IMR-90 (cell line): ENCODE measurements around the gene KLHDC1. TPM values are rescaled to one million over a fixed set of nuclear protein-coding genes. Genes with fewer than 3 reads are reported as not detected.
A peak's percentile ranks its signal among the peaks of the same experiment; 100 is the strongest.

Experiments used
- ATAC-seq: fragments of 200-7000 bp; cut with Tn5 transposase; 2 replicates; pipeline ENCODE4 v1.9.1; 2020; ENCODE audit warnings: low read depth, mild to moderate bottlenecking, moderate library complexity
- BruUV-seq: library from RNA; stranded (reverse); fragments of 400-500 nt; replicated peaks from 2 replicates; lab custom pipeline; 2021; lab: Mats Ljungman, UMichigan
- CTCF ChIA-PET: fragments of 300-600 bp; formaldehyde crosslinking; extraction: SDS; loops from one replicate; lab custom pipeline; 2021; ENCODE audit warnings: antibody characterized with exemption; lab: Yijun Ruan, JAX
- POLR2A ChIA-PET: fragments of 300-600 bp; sonication (Branson Sonifier 250); formaldehyde crosslinking; loops from one replicate; lab custom pipeline; 2022; ENCODE audit warnings: antibody characterized with exemption; ENCODE audit not compliant: unreplicated experiment; lab: Charles Lee
- DNase-seq: peaks from one replicate; pipeline ENCODE4 v3.0.0; 2013
- H2AFZ ChIP-seq: replicated peaks from 2 replicates; pipeline ENCODE3; 2013; ENCODE audit warnings: low read length, mild to moderate bottlenecking; ENCODE audit not compliant: poor library complexity
- H2AK5ac ChIP-seq: 2 replicates; pipeline ENCODE4 v1.6.1; 2013; ENCODE audit warnings: low read depth, low read length, inconsistent platforms
- H2AK9ac ChIP-seq: replicated peaks from 2 replicates; pipeline ENCODE3; 2013; ENCODE audit warnings: mild to moderate bottlenecking, low read depth, low read length, moderate library complexity; ENCODE audit not compliant: poor library complexity
- H2BK120ac ChIP-seq: 2 replicates; pipeline ENCODE4 v1.6.1; 2013; ENCODE audit warnings: low read depth, low read length, inconsistent platforms
- H2BK15ac ChIP-seq: 3 replicates; pipeline ENCODE4 v1.6.1; 2013; ENCODE audit warnings: low read depth, low read length, inconsistent platforms
- H2BK20ac ChIP-seq: 2 replicates; pipeline ENCODE4 v1.6.1; 2013; ENCODE audit warnings: low read depth, mild to moderate bottlenecking, inconsistent platforms, low read length, moderate library complexity
- H2BK5ac ChIP-seq: 2 replicates; pipeline ENCODE4 v1.6.1; 2013; ENCODE audit warnings: mild to moderate bottlenecking, low read depth, low read length, inconsistent platforms; ENCODE audit not compliant: poor library complexity, severe bottlenecking
- H3K14ac ChIP-seq: replicated peaks from 2 replicates; pipeline ENCODE4 v1.6.1; 2013; ENCODE audit warnings: low read depth, low read length, inconsistent platforms
- H3K18ac ChIP-seq: 2 replicates; pipeline ENCODE4 v1.6.1; 2013; ENCODE audit warnings: low read depth, low read length, control low read depth
- H3K23ac ChIP-seq: 2 replicates; pipeline ENCODE4 v1.6.1; 2013; ENCODE audit warnings: low read depth, low read length, inconsistent platforms
- H3K27ac ChIP-seq: 2 replicates; pipeline ENCODE4 v1.5.1; 2013; ENCODE audit warnings: mild to moderate bottlenecking, control low read depth, low read length; ENCODE audit not compliant: insufficient read depth
- H3K27me3 ChIP-seq: 2 replicates; pipeline ENCODE4 v1.6.1; 2013; ENCODE audit warnings: low read length; ENCODE audit not compliant: control insufficient read depth, insufficient read depth
- H3K36me3 ChIP-seq: 2 replicates; pipeline ENCODE4 v1.6.1; 2013; ENCODE audit warnings: low read length, mixed read lengths; ENCODE audit not compliant: control insufficient read depth, insufficient read depth
- H3K4ac ChIP-seq: 2 replicates; pipeline ENCODE4 v1.6.1; 2013; ENCODE audit warnings: low read depth, low read length, inconsistent platforms
- H3K4me1 ChIP-seq: 2 replicates; pipeline ENCODE4 v1.6.1; 2013; ENCODE audit warnings: low read length, mixed read lengths; ENCODE audit not compliant: control insufficient read depth, insufficient read depth
- H3K4me2 ChIP-seq: 2 replicates; pipeline ENCODE4 v1.6.1; 2013; ENCODE audit warnings: low read depth, mild to moderate bottlenecking, control low read depth, low read length, moderate library complexity
- H3K4me3 ChIP-seq: 2 replicates; pipeline ENCODE4 v1.5.1; 2013; ENCODE audit warnings: low read depth, mild to moderate bottlenecking, control low read depth, low read length, moderate library complexity; ENCODE audit not compliant: insufficient read depth
- H3K56ac ChIP-seq: 2 replicates; pipeline ENCODE4 v1.6.1; 2013; ENCODE audit warnings: low read length, inconsistent platforms; ENCODE audit not compliant: insufficient read depth; ENCODE audit errors: extremely low read depth
- H3K79me1 ChIP-seq, 2 experiments: 2 replicates each; pipeline ENCODE4 v1.6.1; 2013; ENCODE audit warnings: low read length in 2 of 2, inconsistent platforms in 1 of 2, low read depth in 1 of 2
- H3K9ac ChIP-seq: 2 replicates; pipeline ENCODE4 v1.6.1; 2013; ENCODE audit warnings: low read depth, low read length, control low read depth
- H3K9me1 ChIP-seq: 2 replicates; pipeline ENCODE4 v1.6.1; 2013; ENCODE audit warnings: low read length, inconsistent platforms; ENCODE audit not compliant: insufficient read depth
- H3K9me3 ChIP-seq: 2 replicates; pipeline ENCODE4 v1.6.1; 2013; ENCODE audit warnings: low read length; ENCODE audit not compliant: control insufficient read depth, insufficient read depth
- H4K20me1 ChIP-seq: 2 replicates; pipeline ENCODE4 v1.6.1; 2013; ENCODE audit warnings: low read length, inconsistent platforms; ENCODE audit not compliant: insufficient read depth
- H4K5ac ChIP-seq: 2 replicates; pipeline ENCODE4 v1.6.1; 2013; ENCODE audit warnings: mild to moderate bottlenecking, low read depth, low read length, control low read depth
- H4K8ac ChIP-seq, 2 experiments: 2 replicates each; pipeline ENCODE4 v1.6.1; 2013; ENCODE audit warnings: low read depth in 2 of 2, low read length in 2 of 2, control low read depth in 1 of 2, inconsistent platforms in 1 of 2
- H4K91ac ChIP-seq: 2 replicates; pipeline ENCODE4 v1.6.1; 2013; ENCODE audit warnings: low read depth, low read length, inconsistent platforms; ENCODE audit not compliant: insufficient read depth
- BHLHE40 ChIP-seq: fragments of 150-350 bp; IDR thresholded peaks from 2 replicates; pipeline ENCODE4 v1.6.1; 2016; ENCODE audit warnings: mild to moderate bottlenecking, low read depth, low read length
- CEBPB ChIP-seq: IDR thresholded peaks from 2 replicates; pipeline ENCODE4 v1.6.1; 2012; ENCODE audit warnings: low read depth, low read length, improper control_type of control experiment
- ELK1 ChIP-seq: fragments of 150-350 bp; IDR thresholded peaks from 2 replicates; pipeline ENCODE4 v1.6.1; 2016; ENCODE audit warnings: low read depth, mild to moderate bottlenecking, low read length, moderate library complexity, borderline replicate concordance
- FOS ChIP-seq: fragments of 150-350 bp; IDR thresholded peaks from 2 replicates; pipeline ENCODE4 v1.6.1; 2016; ENCODE audit warnings: low read depth, low read length
- MAZ ChIP-seq: IDR thresholded peaks from 2 replicates; pipeline ENCODE4 v1.6.1; 2012; ENCODE audit warnings: low read depth, mild to moderate bottlenecking, low read length, improper control_type of control experiment, moderate library complexity, borderline replicate concordance
- MXI1 ChIP-seq: IDR thresholded peaks from 2 replicates; pipeline ENCODE4 v1.6.1; 2012; ENCODE audit warnings: low read depth, mild to moderate bottlenecking, low read length, moderate library complexity, borderline replicate concordance
- POLR2A ChIP-seq: IDR thresholded peaks from 2 replicates; pipeline ENCODE4 v1.6.1; 2012; ENCODE audit warnings: mild to moderate bottlenecking, low read depth, low read length
- RAD21 ChIP-seq: IDR thresholded peaks from 2 replicates; pipeline ENCODE4 v1.6.1; 2012; ENCODE audit warnings: low read length, improper control_type of control experiment
- RCOR1 ChIP-seq: IDR thresholded peaks from 2 replicates; pipeline ENCODE4 v1.6.1; 2012; ENCODE audit warnings: mild to moderate bottlenecking, low read length, improper control_type of control experiment; ENCODE audit not compliant: insufficient replicate concordance
- RFX5 ChIP-seq: IDR thresholded peaks from 2 replicates; pipeline ENCODE4 v1.8.0; 2012; ENCODE audit warnings: low read depth, mild to moderate bottlenecking, low read length, moderate library complexity
- SMC3 ChIP-seq: fragments of 150-350 bp; IDR thresholded peaks from 2 replicates; pipeline ENCODE4 v1.6.1; 2016; ENCODE audit warnings: low read depth, mild to moderate bottlenecking, antibody characterized with exemption, low read length, moderate library complexity
- WGBS, 2 experiments: methylation state at CpG; one replicate each; pipeline versions ENCODE4 v1.1.5 to v1.1.7; 2013; ENCODE audit warnings: missing lambda C conversion rate in 2 of 2; ENCODE audit not compliant: insufficient read length in 1 of 2; ENCODE audit errors: extremely low coverage in 2 of 2; 5-methylcytosine and 5-hydroxymethylcytosine counted together
- dilution Hi-C: fragments of 300-500 bp; cut with HindIII; formaldehyde crosslinking; loops from one replicate; pipeline ENCODE4 v1.14.3; 2018; ENCODE audit warnings: low sequenced_read_pairs; ENCODE audit not compliant: unreplicated experiment
- in situ Hi-C: fragments of 300-500 bp; cut with MboI; formaldehyde crosslinking; loops from 3 replicates; pipeline ENCODE4 v1.14.3; 2019; ENCODE audit warnings: low sequenced_read_pairs, inconsistent platforms, mixed read lengths
- intact Hi-C: fragments of 100-400 bp; cut with micrococcal nuclease; formaldehyde crosslinking; loops from 2 replicates; pipeline ENCODE4 v1.10.0; 2022
- polyA plus RNA-seq, 3 experiments: library from polyadenylated mRNA; depleted of rRNA; stranded (reverse); fragments of >200 nt; gene quantifications; 2 replicates each; pipeline ENCODE4 v1.2.3, GENCODE V29; 2012; ENCODE audit warnings: low replicate concordance in 1 of 3
- total RNA-seq: library from RNA; depleted of rRNA; stranded (reverse); fragments of >200 nt; gene quantifications from 2 replicates; pipeline ENCODE4 v1.2.3, GENCODE V29; 2012
- TF ChIP-seq, protein P1 (sequence below): fragments of 150-350 bp; IDR thresholded peaks from 2 replicates; pipeline ENCODE4 v1.6.1; 2017; ENCODE audit warnings: mild to moderate bottlenecking, antibody characterized with exemption, low read length, low read depth
- TF ChIP-seq, protein P2 (sequence below): conservative IDR thresholded peaks from 2 replicates; pipeline ENCODE4 v1.5.1; 2012; ENCODE audit warnings: mild to moderate bottlenecking, low read depth, low read length, improper control_type of control experiment

Gene KLHDC1
- total and polyA plus RNA-seq, 2 of the 4 experiments (the other 2 are of a cell fraction) = 0.51 to 0.90 TPM

- no peak for TF ChIP-seq CEBPB
Observed at GRCh38 chr14:49766839-49767238, 73.9 kb downstream of the KLHDC1 start (continued).

GRCh38 chr14:49767270-49767570 is 74.3 kb downstream of the KLHDC1 start:
- ATAC-seq (no peak), DNase-seq (no peak)
- H3K4ac ChIP-seq = peak overlapping the region; percentile 79; the same call in 1 of the 2 replicates
- H3K36me3 ChIP-seq = no peaks in the 10 kb centered on the region
- no peak overlapping the region for H2BK15ac ChIP-seq
- peaks cover 5% of the 10 kb centered on the region for H3K9me1 ChIP-seq
- peak overlapping the region; percentile 91 for H4K5ac ChIP-seq
- no TSS peak for BruUV-seq
- H2AFZ ChIP-seq = peak overlapping the region; percentile 95
- H2AK9ac ChIP-seq = peak overlapping the region; percentile 96
- H3K18ac ChIP-seq = peak overlapping the region; percentile 70; the same call in 1 of the 2 replicates
- H4K20me1 ChIP-seq = peaks cover 11% of the 10 kb centered on the region
- H3K79me1 ChIP-seq = peaks cover 13 to 30% of the 10 kb centered on the region in 2 experiments; a peak in 3 of 4 replicates
- peak overlapping the region; percentile 67 for H3K4me3 ChIP-seq
- peak overlapping the region; percentile 88; the same call in 1 of the 2 replicates for H3K14ac ChIP-seq
- peaks cover 9% of the 10 kb centered on the region for H3K4me1 ChIP-seq
- H2AK5ac ChIP-seq = no peak overlapping the region
- peak overlapping the region; percentile 95 for H3K56ac ChIP-seq
- H2BK20ac ChIP-seq = no peak overlapping the region
- CTCF ChIA-PET = interaction anchor here (1.0 kb wide), 2 partner anchors 19 to 22 kb away, joined by 3 read pairs; no protein-coding TSS in a partner anchor
- H3K9me3 ChIP-seq = no peaks in the 10 kb centered on the region
- H3K9ac ChIP-seq = peak overlapping the region; percentile 92
- POLR2A ChIA-PET = interaction anchor here (0.6 kb wide), 1 partner anchor 37 kb away, joined by 4 read pairs; no protein-coding TSS in a partner anchor
- peak overlapping the region; percentile 26; the same call in 1 of the 2 replicates for H4K91ac ChIP-seq
- H3K27ac ChIP-seq = peak overlapping the region; percentile 91
- peak overlapping the region; percentile 75; the same call in 1 of the 2 replicates for H3K23ac ChIP-seq
- dilution Hi-C loops (no loop called here), intact Hi-C loops (loop anchor here (1.0 to 5.0 kb wide), 3 partner anchors 74 to 305 kb away; partner anchors contain the start of gene KLHDC1), in situ Hi-C loops (loop anchor here (5.0 to 25.0 kb wide), 3 partner anchors 75 to 305 kb away; partner anchors contain the start of genes DNAAF2 and KLHDC1)
- WGBS, 2 experiments = 0% methylated on average over 3 of the region's 9 CpGs; no CpG with 5 or more reads in 1 of the 2 experiments
- peak overlapping the region; percentile 98 for H4K8ac ChIP-seq
- H3K27me3 ChIP-seq = no peaks in the 10 kb centered on the region
- peak overlapping the region; percentile 94 for H2BK5ac ChIP-seq
- peak overlapping the region; percentile 92 for H3K4me2 ChIP-seq
- no peak overlapping the region; the same call in 1 of the 2 replicates for H2BK120ac ChIP-seq
- TF ChIP-seq CEBPB (no peak), RCOR1 (no peak), RAD21 (no peak), SMC3 (no peak), MAZ (no peak), BHLHE40 (no peak), POLR2A (no peak), MXI1 (no peak), FOS (no peak), ELK1 (no peak), RFX5 (no peak)
- TF ChIP-seq, protein P1, sequence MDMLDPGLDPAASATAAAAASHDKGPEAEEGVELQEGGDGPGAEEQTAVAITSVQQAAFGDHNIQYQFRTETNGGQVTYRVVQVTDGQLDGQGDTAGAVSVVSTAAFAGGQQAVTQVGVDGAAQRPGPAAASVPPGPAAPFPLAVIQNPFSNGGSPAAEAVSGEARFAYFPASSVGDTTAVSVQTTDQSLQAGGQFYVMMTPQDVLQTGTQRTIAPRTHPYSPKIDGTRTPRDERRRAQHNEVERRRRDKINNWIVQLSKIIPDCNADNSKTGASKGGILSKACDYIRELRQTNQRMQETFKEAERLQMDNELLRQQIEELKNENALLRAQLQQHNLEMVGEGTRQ = no peak
- TF ChIP-seq, protein P2, sequence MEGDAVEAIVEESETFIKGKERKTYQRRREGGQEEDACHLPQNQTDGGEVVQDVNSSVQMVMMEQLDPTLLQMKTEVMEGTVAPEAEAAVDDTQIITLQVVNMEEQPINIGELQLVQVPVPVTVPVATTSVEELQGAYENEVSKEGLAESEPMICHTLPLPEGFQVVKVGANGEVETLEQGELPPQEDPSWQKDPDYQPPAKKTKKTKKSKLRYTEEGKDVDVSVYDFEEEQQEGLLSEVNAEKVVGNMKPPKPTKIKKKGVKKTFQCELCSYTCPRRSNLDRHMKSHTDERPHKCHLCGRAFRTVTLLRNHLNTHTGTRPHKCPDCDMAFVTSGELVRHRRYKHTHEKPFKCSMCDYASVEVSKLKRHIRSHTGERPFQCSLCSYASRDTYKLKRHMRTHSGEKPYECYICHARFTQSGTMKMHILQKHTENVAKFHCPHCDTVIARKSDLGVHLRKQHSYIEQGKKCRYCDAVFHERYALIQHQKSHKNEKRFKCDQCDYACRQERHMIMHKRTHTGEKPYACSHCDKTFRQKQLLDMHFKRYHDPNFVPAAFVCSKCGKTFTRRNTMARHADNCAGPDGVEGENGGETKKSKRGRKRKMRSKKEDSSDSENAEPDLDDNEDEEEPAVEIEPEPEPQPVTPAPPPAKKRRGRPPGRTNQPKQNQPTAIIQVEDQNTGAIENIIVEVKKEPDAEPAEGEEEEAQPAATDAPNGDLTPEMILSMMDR = no peak
